Suprapubic skin (tissue), 4 donors: Measurements from ENCODE around the gene MUC5B. TPM values are rescaled to one million over a fixed set of nuclear protein-coding genes. Genes with fewer than 3 reads are reported as not detected.
"Not testable (repeated sequence)": the region's sequence is repeated elsewhere in the genome, so short reads cannot be mapped to it uniquely, and the experiment has no call there.

Experiments used
- DNase-seq, 2 donors: peaks; one replicate each; pipeline ENCODE4 v3.0.0-alpha.2; 2019; ENCODE audit warnings: low spot score in 2 of 2
- H3K27ac ChIP-seq: fragments of 200-600 bp; sonication (generic); one replicate; pipeline ENCODE4 v1.5.1; 2019
- H3K27me3 ChIP-seq: fragments of 200-600 bp; sonication (generic); one replicate; pipeline ENCODE4 v1.5.1; 2019
- H3K36me3 ChIP-seq: fragments of 200-600 bp; sonication (generic); one replicate; pipeline ENCODE4 v1.5.1; 2019
- H3K4me1 ChIP-seq: fragments of 200-600 bp; sonication (generic); one replicate; pipeline ENCODE4 v1.5.1; 2019
- H3K4me3 ChIP-seq: fragments of 200-600 bp; sonication (generic); one replicate; pipeline ENCODE4 v1.5.1; 2019; ENCODE audit warnings: mild to moderate bottlenecking
- H3K9me3 ChIP-seq: fragments of 200-600 bp; sonication (generic); one replicate; pipeline ENCODE4 v1.5.1; 2019
- CTCF ChIP-seq, 2 donors: fragments of 200-600 bp in 1 of 2; fragments of 450-650 bp in 1 of 2; sonication (generic) in 1 of 2; IDR thresholded peaks; one replicate each; pipeline ENCODE4 v1.5.1; 2016 to 2019; ENCODE audit warnings: antibody characterized with exemption in 2 of 2, mild to moderate bottlenecking in 1 of 2, moderate library complexity in 1 of 2
- EP300 ChIP-seq: sonication (generic); formaldehyde crosslinking; IDR thresholded peaks from one replicate; pipeline ENCODE4 v1.6.1; 2017; ENCODE audit warnings: antibody characterized with exemption
- POLR2A ChIP-seq, 2 donors: fragments of 450-650 bp; IDR thresholded peaks; one replicate each; pipeline ENCODE4 v1.6.1; 2017; ENCODE audit warnings: antibody characterized with exemption in 2 of 2, mild to moderate bottlenecking in 2 of 2, moderate library complexity in 2 of 2
- POLR2AphosphoS5 ChIP-seq, 3 donors: sonication (generic); formaldehyde crosslinking; IDR thresholded peaks; one replicate each; pipeline ENCODE4 v1.6.1; 2017; ENCODE audit warnings: antibody characterized with exemption in 3 of 3
- WGBS: methylation state at CpG from one replicate; pipeline ENCODE4 v1.1.5; 2018; 5-methylcytosine and 5-hydroxymethylcytosine counted together
- total RNA-seq, 4 donors: library from RNA; depleted of rRNA; stranded (reverse); fragments of >200 nt; gene quantifications; one replicate each; pipeline ENCODE4 v1.1.0, GENCODE V29; 2016

The MUC5B gene
- total RNA-seq, result under 1 TPM; 0.08 to 0.34 (median 0.13) TPM

DNA sequence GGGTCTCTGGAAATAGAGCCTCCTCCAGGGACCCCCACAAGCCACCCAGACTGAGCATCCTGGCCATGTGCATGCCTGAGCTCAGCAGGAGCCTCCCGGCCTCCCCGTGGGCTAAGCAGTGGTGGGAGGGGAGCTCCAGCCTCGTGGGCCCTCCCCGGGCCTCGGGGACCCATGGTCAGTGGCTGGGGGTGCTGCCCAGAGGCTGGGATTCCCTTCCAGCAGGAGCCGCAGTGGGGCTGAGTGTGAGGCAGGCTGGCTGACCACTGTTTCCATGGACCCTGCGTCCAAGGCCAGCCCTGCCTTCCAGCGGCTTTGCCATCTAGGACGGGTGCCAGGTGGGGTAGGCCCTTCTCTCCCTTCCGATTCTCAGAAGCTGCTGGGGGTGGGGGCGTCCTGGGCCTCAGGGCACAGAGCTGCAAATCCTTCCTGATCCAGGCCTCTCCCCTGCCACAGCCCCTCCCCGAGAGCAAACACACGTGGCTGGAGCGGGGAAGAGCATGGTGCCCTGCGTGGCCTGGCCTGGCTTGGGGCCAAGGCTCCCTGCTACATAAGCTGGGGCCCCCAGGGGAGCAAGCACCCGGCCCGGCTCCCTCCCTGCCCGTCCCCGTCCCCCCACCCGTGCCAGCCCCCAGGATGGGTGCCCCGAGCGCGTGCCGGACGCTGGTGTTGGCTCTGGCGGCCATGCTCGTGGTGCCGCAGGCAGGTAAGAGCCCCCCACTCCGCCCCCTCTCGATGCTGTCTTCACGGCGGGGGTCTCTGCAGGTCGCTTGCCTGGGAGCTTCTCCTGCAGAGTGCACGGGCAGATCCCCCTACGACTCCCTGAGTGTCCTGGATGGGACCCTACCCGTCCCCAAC, at the start of gene MUC5B:
Gene MUC5B (plus strand): TSS at position 576 of the 855 bp plus-strand sequence. CDS start 58 bp downstream, at position 634.
- no peaks in the 10 kb centered on the region for H3K9me3 ChIP-seq
- DNase-seq, result peak; percentile 52 to 72
- no peak within 1 kb of the TSS for H3K27ac ChIP-seq
- WGBS, result 82% methylated on average over 3 of the region's 36 CpGs
- TF ChIP-seq POLR2A (IDR thresholded peaks at IDR 0.05) (no peak), EP300 (no peak), POLR2AphosphoS5 (IDR thresholded peaks at IDR 0.05) (no peak), CTCF (IDR thresholded peaks at IDR 0.05) (no peak)
- H3K4me1 ChIP-seq, result peaks cover 8% of the 10 kb centered on the region
- H3K4me3 ChIP-seq, result no peak within 1 kb of the TSS
- H3K36me3 ChIP-seq, result no peaks in the 10 kb centered on the region
- H3K27me3 ChIP-seq, result peaks cover 92% of the 10 kb centered on the region

GRCh38 chr11:1173396-1173795, 49.5 kb upstream of the MUC5B start:
- not testable (repeated sequence) for H3K36me3 ChIP-seq, H3K9me3 ChIP-seq, H3K27me3 ChIP-seq, DNase-seq, H3K4me1 ChIP-seq, H3K27ac ChIP-seq, H3K4me3 ChIP-seq
- 94% methylated on average over 3 of the region's 3 CpGs for WGBS

DNA sequence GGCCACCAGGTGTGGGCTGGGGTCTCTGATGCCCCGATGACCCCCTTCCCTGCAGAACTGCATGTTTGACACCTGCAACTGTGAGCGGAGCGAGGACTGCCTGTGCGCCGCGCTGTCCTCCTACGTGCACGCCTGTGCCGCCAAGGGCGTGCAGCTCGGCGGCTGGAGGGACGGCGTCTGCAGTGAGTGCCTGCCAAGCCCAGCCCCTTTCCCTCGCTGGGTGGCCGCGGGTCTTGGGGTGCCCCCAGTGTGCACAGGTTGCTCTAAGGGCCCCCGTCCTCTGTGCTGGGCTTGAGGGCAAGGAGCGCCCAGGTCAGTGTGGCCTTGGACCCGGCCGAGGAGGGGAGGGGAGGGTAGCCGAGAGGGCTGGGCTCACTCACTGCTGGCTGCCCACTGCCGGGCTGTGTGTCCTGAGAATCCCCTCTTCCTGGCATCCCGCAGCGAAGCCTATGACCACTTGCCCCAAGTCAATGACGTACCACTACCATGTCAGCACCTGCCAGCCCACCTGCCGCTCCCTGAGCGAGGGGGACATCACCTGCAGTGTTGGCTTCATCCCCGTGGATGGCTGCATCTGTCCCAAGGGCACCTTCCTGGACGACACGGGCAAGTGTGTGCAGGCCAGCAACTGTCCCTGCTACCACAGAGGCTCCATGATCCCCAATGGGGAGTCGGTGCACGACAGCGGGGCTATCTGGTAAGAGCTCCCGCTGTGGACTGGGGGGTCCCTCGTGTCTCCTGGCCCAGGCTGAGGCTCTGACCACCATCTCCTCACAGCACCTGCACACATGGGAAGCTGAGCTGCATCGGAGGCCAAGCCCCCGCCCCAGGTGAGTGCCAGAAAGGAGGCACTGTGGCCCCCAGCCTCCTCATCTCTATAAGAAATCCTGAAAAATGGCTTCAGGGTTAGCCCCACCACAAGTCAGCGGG, 48.2 kb upstream of the MUC5B start:
- Histone ChIP-seq H3K27ac (no peak overlapping the region), H3K4me3 (no peak overlapping the region), H3K36me3 (no peaks in the 10 kb centered on the region), H3K9me3 (no peaks in the 10 kb centered on the region), H3K27me3 (peaks cover 19% of the 10 kb centered on the region), H3K4me1 (no peaks in the 10 kb centered on the region)
- TF ChIP-seq EP300 (no peak), CTCF (IDR thresholded peaks at IDR 0.05) (no peak), POLR2AphosphoS5 (IDR thresholded peaks at IDR 0.05) (no peak), POLR2A (IDR thresholded peaks at IDR 0.05) (no peak)
- DNase-seq, result no peak
- WGBS, result 96% methylated on average over 3 of the region's 39 CpGs

DNA sequence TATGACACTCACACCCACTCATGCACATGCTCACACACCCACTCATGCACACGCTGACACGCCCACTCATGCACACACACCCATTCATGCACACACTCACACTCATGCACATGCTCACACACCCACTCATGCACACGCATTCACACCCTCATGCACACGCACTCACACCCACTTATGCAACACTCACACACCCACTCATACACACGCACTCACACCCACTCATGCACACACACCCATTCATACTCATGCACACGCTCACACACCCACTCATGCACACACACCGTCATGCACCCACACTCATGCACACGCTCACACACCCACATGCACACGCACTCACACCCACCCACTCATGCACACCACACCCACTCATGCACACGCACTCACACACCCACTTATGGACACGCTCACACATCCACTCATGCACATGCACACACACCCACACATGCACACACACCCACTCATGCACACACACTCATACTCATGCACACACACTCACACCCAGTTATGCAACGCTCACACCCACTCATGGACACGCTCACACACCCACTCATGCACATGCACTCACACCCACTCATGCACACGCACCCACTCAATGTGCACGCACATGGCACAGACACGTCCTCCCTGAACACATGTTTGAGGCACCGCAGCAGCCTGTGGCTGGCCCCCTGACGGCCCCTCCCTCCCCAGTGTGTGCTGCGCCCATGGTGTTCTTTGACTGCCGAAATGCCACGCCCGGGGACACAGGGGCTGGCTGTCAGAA, 47.2 kb upstream of the MUC5B start:
- Histone ChIP-seq H3K9me3 (no peaks in the 10 kb centered on the region), H3K4me3 (no peak overlapping the region), H3K27me3 (peaks cover 19% of the 10 kb centered on the region), H3K27ac (no peak overlapping the region), H3K36me3 (no peaks in the 10 kb centered on the region), H3K4me1 (no peaks in the 10 kb centered on the region)
- no peak for TF ChIP-seq POLR2A (IDR thresholded peaks at IDR 0.05)
- no peak for TF ChIP-seq EP300
- no peak for TF ChIP-seq CTCF (IDR thresholded peaks at IDR 0.05)
- no peak for TF ChIP-seq POLR2AphosphoS5 (IDR thresholded peaks at IDR 0.05)
- no peak for DNase-seq
- 83% methylated on average over 22 of the region's 22 CpGs for WGBS

DNA sequence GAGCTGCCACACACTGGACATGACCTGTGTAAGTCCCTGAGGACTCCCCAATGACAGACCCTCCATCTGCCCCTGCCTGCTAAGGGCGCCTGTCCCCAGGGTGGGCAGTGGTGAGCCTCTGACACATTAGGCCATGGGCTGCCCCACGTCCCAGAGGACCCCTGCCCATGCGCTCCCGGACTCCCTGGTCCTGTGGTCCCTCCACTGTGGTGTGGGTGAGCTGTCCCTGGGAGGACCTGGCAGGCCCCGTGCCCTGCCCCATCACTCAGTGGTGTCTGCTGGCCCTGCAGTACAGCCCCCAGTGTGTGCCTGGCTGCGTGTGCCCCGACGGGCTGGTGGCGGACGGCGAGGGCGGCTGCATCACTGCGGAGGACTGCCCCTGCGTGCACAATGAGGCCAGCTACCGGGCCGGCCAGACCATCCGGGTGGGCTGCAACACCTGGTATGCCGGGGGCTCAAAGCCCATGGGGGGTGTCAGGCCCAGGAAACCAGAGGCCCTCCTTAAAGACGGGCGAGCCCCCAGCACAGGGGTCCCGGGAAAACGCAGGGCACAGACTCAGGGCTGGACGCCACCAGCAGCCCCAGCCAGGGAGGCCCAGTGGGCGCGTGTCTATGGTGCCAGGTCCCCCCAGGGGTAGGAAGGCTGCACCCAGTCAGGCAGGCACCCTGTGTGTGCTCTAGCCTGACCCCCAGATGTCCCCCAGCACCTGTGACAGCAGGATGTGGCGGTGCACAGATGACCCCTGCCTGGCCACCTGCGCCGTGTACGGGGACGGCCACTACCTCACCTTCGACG, 46.4 kb upstream of the MUC5B start:
- 98% methylated on average over 9 of the region's 32 CpGs for WGBS
- Histone ChIP-seq H3K27ac (no peak overlapping the region), H3K4me3 (no peak overlapping the region), H3K36me3 (no peaks in the 10 kb centered on the region), H3K9me3 (no peaks in the 10 kb centered on the region), H3K4me1 (no peaks in the 10 kb centered on the region), H3K27me3 (peaks cover 23% of the 10 kb centered on the region)
- DNase-seq, result no peak
- TF ChIP-seq EP300 (no peak), POLR2AphosphoS5 (IDR thresholded peaks at IDR 0.05) (no peak), POLR2A (IDR thresholded peaks at IDR 0.05) (no peak), CTCF (IDR thresholded peaks at IDR 0.05) (no peak)
